22Rv1 (cell line): ENCODE results near the gene CST9.

Source experiments
- H3K27ac ChIP-seq: fragments of 450-650 bp; 2 replicates; pipeline ENCODE4 v1.5.1; 2017
- ZFX ChIP-seq: fragments of 450-650 bp; IDR thresholded peaks from 2 replicates; pipeline ENCODE4 v1.6.1; 2017; ENCODE audit warnings: antibody characterized with exemption, borderline replicate concordance
- TF ChIP-seq, protein P1 (sequence below): fragments of 450-650 bp; IDR thresholded peaks from 2 replicates; pipeline ENCODE4 v1.5.1; 2017; ENCODE audit warnings: mild to moderate bottlenecking

Gene CST9

DNA sequence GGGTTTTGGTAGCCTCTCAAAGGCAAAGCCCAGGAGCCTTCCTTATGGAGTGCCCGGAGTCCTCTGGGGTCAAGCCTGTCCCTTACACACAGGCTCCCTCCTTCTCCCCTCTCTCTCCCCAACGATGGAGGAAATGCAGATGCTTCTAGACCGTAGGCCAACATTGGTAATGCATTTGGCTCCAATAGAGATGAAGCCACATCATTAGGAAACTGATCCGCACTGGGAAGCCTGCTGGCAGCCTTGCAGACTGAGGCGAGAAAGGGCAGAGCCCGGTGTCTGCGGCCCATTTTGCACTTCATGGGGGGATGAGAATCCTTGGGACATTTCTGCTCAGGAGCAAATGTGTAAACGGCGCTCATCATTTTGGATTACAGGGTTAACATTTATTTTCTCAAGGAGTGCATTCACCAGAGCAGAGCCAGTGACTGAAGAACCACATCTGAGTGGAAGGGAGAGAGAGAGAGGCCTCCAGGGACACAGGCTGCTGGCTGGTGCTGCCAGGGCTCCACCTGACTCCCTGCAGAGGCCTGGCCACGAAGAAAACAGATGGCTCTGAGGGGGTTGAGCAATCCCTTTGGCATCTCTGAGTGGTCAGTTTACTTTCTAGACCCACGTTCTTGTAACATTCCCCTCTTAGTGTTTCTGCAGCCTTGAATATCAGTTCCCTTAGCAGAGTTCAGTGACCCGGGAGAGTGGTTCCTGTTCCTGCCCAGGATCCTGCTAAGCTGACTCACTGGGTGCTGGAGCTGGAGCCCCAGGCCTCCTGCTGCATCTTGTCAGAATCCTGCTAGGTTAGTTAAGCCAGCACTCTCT, 36.4 kb upstream of the CST9 start:
- H3K27ac ChIP-seq = no peak overlapping the region
- TF ChIP-seq, protein P1, sequence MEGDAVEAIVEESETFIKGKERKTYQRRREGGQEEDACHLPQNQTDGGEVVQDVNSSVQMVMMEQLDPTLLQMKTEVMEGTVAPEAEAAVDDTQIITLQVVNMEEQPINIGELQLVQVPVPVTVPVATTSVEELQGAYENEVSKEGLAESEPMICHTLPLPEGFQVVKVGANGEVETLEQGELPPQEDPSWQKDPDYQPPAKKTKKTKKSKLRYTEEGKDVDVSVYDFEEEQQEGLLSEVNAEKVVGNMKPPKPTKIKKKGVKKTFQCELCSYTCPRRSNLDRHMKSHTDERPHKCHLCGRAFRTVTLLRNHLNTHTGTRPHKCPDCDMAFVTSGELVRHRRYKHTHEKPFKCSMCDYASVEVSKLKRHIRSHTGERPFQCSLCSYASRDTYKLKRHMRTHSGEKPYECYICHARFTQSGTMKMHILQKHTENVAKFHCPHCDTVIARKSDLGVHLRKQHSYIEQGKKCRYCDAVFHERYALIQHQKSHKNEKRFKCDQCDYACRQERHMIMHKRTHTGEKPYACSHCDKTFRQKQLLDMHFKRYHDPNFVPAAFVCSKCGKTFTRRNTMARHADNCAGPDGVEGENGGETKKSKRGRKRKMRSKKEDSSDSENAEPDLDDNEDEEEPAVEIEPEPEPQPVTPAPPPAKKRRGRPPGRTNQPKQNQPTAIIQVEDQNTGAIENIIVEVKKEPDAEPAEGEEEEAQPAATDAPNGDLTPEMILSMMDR = no peak
- no peak for TF ChIP-seq ZFX

DNA sequence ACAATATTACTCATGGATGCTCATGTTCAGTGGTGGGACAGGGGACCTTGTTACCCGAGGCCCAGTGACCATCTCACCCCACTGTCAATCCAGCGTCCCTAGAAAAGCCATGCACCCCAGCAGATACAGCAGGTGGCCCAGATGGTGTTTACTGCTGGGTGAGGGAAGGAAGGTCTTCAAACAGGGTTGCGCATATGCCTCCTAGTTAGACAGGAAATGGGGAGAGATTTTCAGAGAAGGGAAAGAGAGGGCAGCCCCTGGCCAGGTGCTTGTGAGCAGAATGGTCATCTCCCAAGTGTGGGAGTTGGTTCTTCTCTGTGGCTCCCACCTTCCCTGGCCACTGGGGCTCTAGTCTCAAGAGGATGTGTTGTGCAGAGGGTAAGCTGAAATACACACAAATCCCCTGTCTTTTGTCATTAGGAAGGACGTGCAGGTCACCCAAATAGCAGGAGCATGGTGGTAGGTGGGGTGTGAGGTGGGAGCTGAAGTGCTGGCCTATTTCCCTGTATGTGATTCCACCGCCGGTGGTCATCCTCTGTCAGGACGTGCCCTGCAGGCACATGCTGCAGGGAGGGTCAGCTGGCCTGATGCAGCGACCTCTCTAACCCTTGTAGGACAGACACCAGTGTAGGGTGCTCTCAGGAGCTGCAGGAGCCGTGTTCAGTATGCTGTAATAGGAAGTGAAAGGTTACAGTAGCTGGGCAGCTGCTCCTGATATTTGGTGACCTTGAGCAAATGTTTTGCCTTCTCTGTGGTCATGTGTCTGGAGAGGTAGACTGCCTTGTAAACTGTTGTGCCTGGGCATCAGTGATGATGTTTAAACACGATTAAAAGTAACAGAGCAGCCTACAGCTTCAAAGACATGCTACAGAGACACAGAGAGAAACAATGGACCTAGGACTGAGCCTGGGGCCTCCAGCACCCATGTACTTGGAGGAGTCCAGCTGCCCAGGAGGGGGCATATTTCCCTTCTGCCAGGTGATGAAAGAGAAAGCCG, 35.3 kb upstream of the CST9 start:
- H3K27ac ChIP-seq = no peak overlapping the region
- TF ChIP-seq, protein P1 = no peak
- no peak for TF ChIP-seq ZFX

DNA sequence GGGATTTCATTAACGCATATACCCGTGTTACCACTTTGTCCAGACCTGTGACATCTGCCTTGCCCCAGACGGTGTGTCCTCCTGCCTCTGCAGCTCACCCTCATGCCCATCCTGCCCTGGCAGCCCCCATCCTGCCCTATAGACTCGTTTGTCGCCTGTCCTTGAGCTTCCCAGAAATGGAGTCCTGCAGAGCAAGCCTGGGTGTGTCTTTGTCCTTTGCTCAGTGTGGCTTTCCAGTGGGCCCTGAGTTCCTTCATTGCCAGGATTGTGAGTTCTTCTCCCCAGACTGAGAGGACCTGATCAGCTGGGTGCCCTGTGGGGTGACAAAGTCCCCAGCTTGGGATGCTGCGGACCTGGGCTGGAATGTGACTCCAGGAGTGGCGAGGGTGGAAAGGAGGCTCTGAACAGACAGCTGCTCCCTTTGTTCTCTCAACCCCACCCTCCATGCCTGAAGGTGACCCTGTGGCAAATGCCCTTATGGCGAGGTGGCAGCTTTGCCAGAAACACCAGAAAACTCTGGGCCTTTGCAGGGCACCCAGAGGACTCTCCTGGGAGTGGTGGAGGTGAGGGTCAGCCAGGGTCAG, 34.4 kb upstream of the CST9 start:
- TF ChIP-seq ZFX = no peak
- TF ChIP-seq, protein P1 = no peak
- no peak overlapping the region for H3K27ac ChIP-seq

DNA sequence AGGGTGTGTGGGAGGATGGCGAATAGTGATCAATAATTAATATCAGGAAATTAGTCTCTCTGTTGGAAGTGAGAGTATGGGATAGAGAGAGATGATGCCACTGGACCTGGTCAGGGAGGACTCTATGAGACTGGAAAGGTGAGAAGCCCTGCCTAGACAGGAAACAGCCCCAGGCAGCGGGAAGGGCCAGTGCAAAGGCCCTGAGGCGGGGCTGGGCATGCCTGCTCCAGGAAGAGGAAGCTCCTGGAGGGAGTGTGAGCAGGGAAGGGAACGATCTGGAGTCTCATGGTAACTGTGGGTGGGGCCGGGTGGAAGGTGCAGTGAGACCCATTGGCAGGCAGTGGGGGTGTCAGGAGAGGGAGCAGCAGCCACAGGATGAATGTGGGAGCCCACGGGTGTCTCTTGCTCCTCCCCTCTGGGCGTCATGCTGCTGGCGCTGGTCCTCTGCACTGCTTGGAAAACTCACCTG, 33.8 kb upstream of the CST9 start:
- no peak overlapping the region for H3K27ac ChIP-seq
- TF ChIP-seq, protein P1 = no peak
- no peak for TF ChIP-seq ZFX

DNA sequence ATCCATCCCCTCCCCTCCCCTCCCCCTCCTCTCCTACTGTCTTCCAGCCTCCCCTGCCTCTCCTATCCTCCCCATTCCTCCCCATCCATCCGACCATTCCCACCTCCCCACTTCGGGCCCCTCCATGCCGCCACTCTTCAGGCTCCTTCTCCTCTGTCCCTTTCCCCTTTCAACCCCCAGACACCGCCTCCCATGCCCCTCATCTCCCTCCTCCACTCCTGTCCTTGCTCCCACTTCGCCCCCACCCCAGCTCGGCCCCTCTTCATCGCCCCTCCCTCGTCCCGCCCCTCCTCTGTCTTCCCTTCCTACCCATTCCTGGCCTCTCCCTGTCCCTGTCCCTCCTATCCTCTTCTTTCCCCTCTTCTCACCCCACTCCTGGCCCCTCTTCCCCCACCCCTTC, 32.6 kb upstream of the CST9 start:
- TF ChIP-seq, protein P1 = no peak
- TF ChIP-seq ZFX = no peak
- no peak overlapping the region for H3K27ac ChIP-seq

DNA sequence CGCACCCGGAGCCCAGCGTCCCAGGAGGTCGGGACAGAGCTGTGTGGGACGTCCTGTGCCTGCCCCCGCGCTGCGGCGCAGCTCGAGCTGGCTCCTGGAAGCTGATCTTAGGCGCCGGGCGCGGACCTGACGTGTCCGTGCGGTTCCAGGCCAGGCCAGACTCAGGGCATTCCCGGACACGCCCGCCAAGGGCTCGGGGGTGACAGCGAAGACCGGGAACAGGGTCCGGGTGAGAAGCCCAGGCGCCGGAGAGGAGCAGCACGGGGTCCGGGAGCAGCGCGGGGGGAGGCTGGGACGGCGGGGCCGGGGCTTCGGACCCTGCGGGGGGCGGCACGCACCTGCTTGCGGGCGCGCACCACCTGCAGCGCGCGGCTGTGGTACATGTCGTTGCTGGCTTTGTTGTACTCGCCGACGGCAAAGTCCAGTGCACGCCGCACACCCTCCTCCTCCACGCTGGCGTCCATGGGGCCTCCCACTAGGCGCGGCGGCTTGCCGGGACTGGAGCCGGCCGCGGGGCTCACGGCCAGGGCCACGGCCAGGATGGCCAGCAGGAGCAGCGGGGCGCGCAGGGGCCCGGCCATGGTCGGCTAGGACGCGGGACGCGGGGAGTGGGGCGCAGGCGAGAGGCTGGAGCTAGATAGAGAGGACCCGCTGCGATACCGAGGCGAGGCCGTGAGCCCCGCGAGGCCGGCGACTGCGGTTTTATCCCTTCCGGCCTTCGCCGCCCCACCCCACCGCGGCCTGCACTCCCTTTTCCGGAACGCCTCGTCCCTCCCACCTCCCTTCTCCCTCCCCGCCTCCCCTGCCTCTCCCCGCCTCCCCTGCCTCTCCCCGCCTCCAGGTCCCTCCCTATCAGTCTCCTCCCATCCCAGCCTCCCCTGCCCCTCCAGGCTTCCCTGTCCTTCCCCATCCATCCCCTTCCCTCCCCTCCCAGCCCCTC, 31.8 kb upstream of the CST9 start, which contains the start of gene CST3:
TSS of gene CST3 (minus strand) at position 674 of the 940 bp plus-strand sequence. CDS start at position 581, 93 bp downstream.
- H3K27ac ChIP-seq = peak within 1 kb of the TSS; percentile 71

More for the DNA sequence above, 31.8 kb upstream of the CST9 start, which contains the start of gene CST3:
- TF ChIP-seq ZFX = no peak
- TF ChIP-seq, protein P1 = no peak
